Neural cell (in vitro differentiated cells): ENCODE results near the gene SYNC. TPM values are rescaled to one million over a fixed set of nuclear protein-coding genes. Genes with fewer than 3 reads are reported as not detected.

Experiments used
- H2AFZ ChIP-seq: fragments of 200-600, 300-800 bp; sonication (generic), shearing (Covaris generic); 2 replicates; pipeline ENCODE4 v1.6.0; 2014; ENCODE audit warnings: low read depth, mild to moderate bottlenecking, antibody characterized with exemption, low read length, moderate library complexity
- H3F3A ChIP-seq: fragments of 200-600 bp; shearing (Covaris generic); 2 replicates; pipeline ENCODE4 v1.6.1; 2016; ENCODE audit warnings: mild to moderate bottlenecking, moderate library complexity, mixed read lengths, antibody characterized with exemption, low read length; ENCODE audit not compliant: insufficient read depth, poor library complexity, severe bottlenecking
- H3K27ac ChIP-seq: fragments of 200-600, 300-800 bp; sonication (generic), shearing (Covaris generic); 2 replicates; pipeline ENCODE4 v1.5.1; 2014; ENCODE audit warnings: mild to moderate bottlenecking, low read length, moderate library complexity
- H3K27me3 ChIP-seq: fragments of 300-800, 200-600 bp; sonication (generic), shearing (Covaris generic); 2 replicates; pipeline ENCODE4 v1.6.0; 2014; ENCODE audit warnings: mild to moderate bottlenecking, low read depth, low read length, moderate library complexity; ENCODE audit not compliant: insufficient read depth
- H3K36me3 ChIP-seq: fragments of 300-800, 200-600 bp; sonication (generic), shearing (Covaris generic); 2 replicates; pipeline ENCODE4 v1.5.1; 2014; ENCODE audit warnings: mild to moderate bottlenecking, antibody characterized with exemption, low read length, moderate library complexity; ENCODE audit not compliant: insufficient read depth
- H3K4me2 ChIP-seq: fragments of 300-800, 200-600 bp; sonication (generic), shearing (Covaris generic); 2 replicates; pipeline ENCODE4 v1.6.0; 2014; ENCODE audit warnings: mild to moderate bottlenecking, low read length
- H3K4me3 ChIP-seq: fragments of 300-800, 200-600 bp; sonication (generic), shearing (Covaris generic); 2 replicates; pipeline ENCODE4 v1.5.1; 2014; ENCODE audit warnings: mild to moderate bottlenecking, low read length, moderate library complexity
- H3K79me2 ChIP-seq: fragments of 200-600 bp; shearing (Covaris generic); replicated peaks from 2 replicates; pipeline ENCODE4 v1.6.0; 2014; ENCODE audit warnings: mild to moderate bottlenecking, low read length, moderate library complexity; ENCODE audit not compliant: insufficient read depth
- H3K9ac ChIP-seq: fragments of 300-800, 200-600 bp; sonication (generic), shearing (Covaris generic); 2 replicates; pipeline ENCODE4 v1.6.1; 2016; ENCODE audit warnings: mild to moderate bottlenecking, low read length, mixed read lengths
- H3K9me2 ChIP-seq: fragments of 200-600 bp; shearing (Covaris generic); 2 replicates; pipeline ENCODE4 v1.6.1; 2016; ENCODE audit warnings: mild to moderate bottlenecking, low read length, mixed read lengths; ENCODE audit not compliant: insufficient read depth
- H3K9me3 ChIP-seq: fragments of 200-600, 300-800 bp; sonication (generic), shearing (Covaris generic); 2 replicates; pipeline ENCODE4 v1.6.1; 2016; ENCODE audit warnings: mild to moderate bottlenecking, mixed run types, low read length, moderate library complexity, mixed read lengths
- H4K20me1 ChIP-seq: fragments of 200-600 bp; shearing (Covaris generic); 2 replicates; pipeline ENCODE4 v1.6.1; 2016; ENCODE audit warnings: mild to moderate bottlenecking, mixed run types; ENCODE audit not compliant: insufficient read depth
- CTCF ChIP-seq: fragments of 450-650 bp; IDR thresholded peaks from 2 replicates; pipeline ENCODE4 v1.5.1; 2014; ENCODE audit warnings: antibody characterized with exemption, mild to moderate bottlenecking, moderate library complexity; ENCODE audit not compliant: poor library complexity, severe bottlenecking
- EP300 ChIP-seq: fragments of 450-650 bp; conservative IDR thresholded peaks from 2 replicates; pipeline ENCODE4 v1.6.1; 2014; ENCODE audit warnings: antibody characterized with exemption, mild to moderate bottlenecking, moderate library complexity; ENCODE audit not compliant: poor library complexity, severe bottlenecking
- EZH2 ChIP-seq: fragments of 200-600, 300-800 bp; shearing (Covaris generic), sonication (generic); IDR thresholded peaks from 2 replicates; pipeline ENCODE4 v1.6.1; 2014; ENCODE audit warnings: antibody characterized with exemption, low read length, borderline replicate concordance, mild to moderate bottlenecking; ENCODE audit not compliant: insufficient read depth, poor library complexity, severe bottlenecking
- MXI1 ChIP-seq: fragments of 450-650 bp; conservative IDR thresholded peaks from 2 replicates; pipeline ENCODE4 v1.6.1; 2014; ENCODE audit warnings: antibody characterized with exemption, mild to moderate bottlenecking; ENCODE audit not compliant: poor library complexity, severe bottlenecking
- POLR2AphosphoS5 ChIP-seq: IDR thresholded peaks from 2 replicates; pipeline ENCODE4 v1.6.1; 2012
- RAD21 ChIP-seq: fragments of 450-650 bp; conservative IDR thresholded peaks from 2 replicates; pipeline ENCODE4 v1.6.1; 2014; ENCODE audit warnings: antibody characterized with exemption, mild to moderate bottlenecking, moderate library complexity
- SMC3 ChIP-seq: fragments of 450-650 bp; conservative IDR thresholded peaks from 2 replicates; pipeline ENCODE4 v1.6.1; 2014; ENCODE audit warnings: antibody characterized with exemption, mild to moderate bottlenecking, moderate library complexity; ENCODE audit not compliant: poor library complexity
- TAF1 ChIP-seq: IDR thresholded peaks from 2 replicates; pipeline ENCODE4 v1.6.1; 2012; ENCODE audit warnings: low read depth
- polyA plus RNA-seq: library from polyadenylated mRNA; depleted of rRNA; stranded (reverse); fragments of >200 nt; gene quantifications from 2 replicates; pipeline ENCODE4 v1.2.3, GENCODE V29; 2014

Gene SYNC
- polyA plus RNA-seq, 1 donor from 2014 or later: not detected

DNA sequence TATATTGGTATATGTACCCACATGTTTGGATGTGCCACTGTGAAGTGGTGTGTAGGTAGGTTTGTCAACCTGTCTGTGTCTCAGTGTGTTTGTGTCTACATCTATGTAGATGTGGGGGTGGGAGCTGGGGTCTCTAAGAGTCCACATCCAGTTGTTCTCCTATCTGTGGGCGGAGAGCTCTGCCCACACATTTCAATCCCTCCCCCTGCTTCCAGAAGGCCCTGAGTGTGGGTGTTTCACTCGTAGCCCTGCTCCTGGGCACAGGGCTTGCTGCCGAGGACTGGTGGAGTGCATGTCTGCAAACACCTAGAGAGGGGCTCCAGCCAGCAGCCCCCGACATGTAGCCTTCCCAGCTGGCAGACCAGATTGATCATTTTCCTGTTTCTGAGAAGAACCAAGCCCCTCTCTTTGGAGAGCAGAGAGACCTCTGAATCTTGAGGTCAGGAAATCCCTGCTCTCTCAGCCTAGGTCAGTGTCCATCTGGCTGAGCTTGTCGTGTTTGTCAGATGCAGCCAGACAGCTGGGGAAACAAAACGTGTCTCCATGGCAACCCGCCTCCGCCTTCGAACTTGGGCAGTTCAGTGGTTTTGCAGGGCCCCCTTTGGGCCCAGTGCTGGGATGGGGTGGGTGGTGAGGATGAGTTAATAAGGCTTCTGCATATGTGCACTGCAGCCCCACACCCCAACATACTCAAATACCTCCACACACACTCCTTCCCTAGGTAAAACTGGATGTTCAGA is 31.2 kb upstream of the SYNC start:
- Histone ChIP-seq H3F3A (no peaks in the 10 kb centered on the region), H3K4me3 (no peak overlapping the region), H2AFZ (no peak overlapping the region), H4K20me1 (no peaks in the 10 kb centered on the region), H3K4me2 (no peak overlapping the region), H3K27me3 (no peaks in the 10 kb centered on the region), H3K9me2 (no peaks in the 10 kb centered on the region), H3K27ac (no peak overlapping the region), H3K9me3 (no peaks in the 10 kb centered on the region), H3K36me3 (no peaks in the 10 kb centered on the region), H3K79me2 (no peaks in the 10 kb centered on the region), H3K9ac (no peak overlapping the region)
- TF ChIP-seq CTCF: no peak

GRCh38 chr1:32729254-32730046 is 26.9 kb upstream of the SYNC start:
- Histone ChIP-seq H2AFZ (no peak overlapping the region), H3K9ac (no peak overlapping the region), H3K27me3 (no peaks in the 10 kb centered on the region), H3K4me3 (no peak overlapping the region), H3K9me3 (no peaks in the 10 kb centered on the region), H3K9me2 (no peaks in the 10 kb centered on the region), H3K79me2 (no peaks in the 10 kb centered on the region), H3F3A (no peaks in the 10 kb centered on the region), H3K4me2 (no peak overlapping the region), H4K20me1 (no peaks in the 10 kb centered on the region), H3K27ac (no peak overlapping the region), H3K36me3 (no peaks in the 10 kb centered on the region)
- TF ChIP-seq MXI1 (no peak), POLR2AphosphoS5 (no peak), EZH2 (no peak), EP300 (no peak), RAD21 (no peak), CTCF (no peak)

DNA sequence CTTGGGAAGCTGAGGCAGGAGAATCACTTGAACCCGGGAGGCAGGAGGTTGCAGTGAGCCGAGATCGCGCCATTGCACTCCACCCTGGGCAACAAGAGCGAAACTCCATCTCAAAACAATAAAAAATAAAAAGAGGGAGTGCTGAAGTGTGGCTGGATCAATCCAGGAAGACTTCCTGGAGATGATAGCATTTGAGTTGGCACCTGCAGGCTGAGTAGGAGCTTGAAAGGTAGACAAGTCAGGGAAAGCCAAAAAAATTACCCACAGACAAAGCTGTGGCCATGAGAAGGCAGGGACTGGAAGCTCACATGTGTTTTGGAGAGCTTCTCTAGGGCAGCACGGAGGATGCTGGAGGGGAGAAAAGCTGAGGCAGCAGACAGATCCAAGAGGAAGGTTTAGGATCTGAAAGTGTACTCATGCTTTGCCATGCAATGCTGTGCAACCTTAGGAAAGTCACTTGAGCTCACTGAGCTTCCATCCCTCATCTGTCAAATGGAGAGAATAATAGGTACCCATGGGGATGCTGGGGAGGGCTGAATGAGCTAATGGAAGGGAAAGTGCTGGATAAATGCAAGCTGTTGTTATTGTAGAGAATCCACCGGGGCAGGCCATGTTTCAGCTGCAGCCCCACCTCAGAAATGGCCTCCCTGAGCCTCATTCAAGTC is 26.0 kb upstream of the SYNC start:
- Histone ChIP-seq H3K9me2 (no peaks in the 10 kb centered on the region), H3K9ac (no peak overlapping the region), H3K36me3 (no peaks in the 10 kb centered on the region), H3K4me2 (no peak overlapping the region), H3F3A (no peaks in the 10 kb centered on the region), H3K27me3 (no peaks in the 10 kb centered on the region), H3K27ac (no peak overlapping the region), H3K9me3 (no peaks in the 10 kb centered on the region), H3K79me2 (no peaks in the 10 kb centered on the region), H3K4me3 (no peak overlapping the region), H2AFZ (no peak overlapping the region), H4K20me1 (no peaks in the 10 kb centered on the region)
- TF ChIP-seq SMC3 (no peak), CTCF (no peak), MXI1 (no peak), EZH2 (no peak), EP300 (no peak), TAF1 (no peak), RAD21 (no peak), POLR2AphosphoS5 (no peak)
